GM19025 (cell line): ENCODE measurements around the gene TMCC3.

ENCODE experiments used
- ATAC-seq: cut with Tn5 transposase; IDR thresholded peaks from one replicate; pipeline ENCODE4 v1.9.1; 2021; ENCODE audit warnings: mild to moderate bottlenecking, low read depth, moderate library complexity; ENCODE audit not compliant: unreplicated experiment

Gene TMCC3

DNA sequence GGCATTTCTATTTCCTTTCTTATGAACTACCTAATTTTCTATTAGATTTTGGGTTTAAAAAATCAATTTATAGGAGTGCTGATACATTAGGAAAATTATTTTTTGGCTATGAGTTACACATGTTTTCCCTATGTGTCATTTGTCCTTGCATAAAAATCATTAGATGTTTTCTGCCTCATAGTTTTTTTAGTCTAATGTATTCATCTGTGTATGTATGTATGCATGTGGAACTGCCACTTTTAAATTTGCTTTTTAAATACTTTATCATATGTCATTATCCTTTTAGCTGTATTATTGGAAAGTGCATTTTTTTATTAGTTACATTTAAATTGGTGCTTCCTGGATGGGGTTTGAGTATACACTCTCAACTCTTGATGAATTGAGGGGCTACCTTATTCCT is 112.0 kb downstream of the TMCC3 start:
- ATAC-seq = no peak

GRCh38 chr12:94536040-94536965 is 114.1 kb downstream of the TMCC3 start:
- ATAC-seq = no peak

DNA sequence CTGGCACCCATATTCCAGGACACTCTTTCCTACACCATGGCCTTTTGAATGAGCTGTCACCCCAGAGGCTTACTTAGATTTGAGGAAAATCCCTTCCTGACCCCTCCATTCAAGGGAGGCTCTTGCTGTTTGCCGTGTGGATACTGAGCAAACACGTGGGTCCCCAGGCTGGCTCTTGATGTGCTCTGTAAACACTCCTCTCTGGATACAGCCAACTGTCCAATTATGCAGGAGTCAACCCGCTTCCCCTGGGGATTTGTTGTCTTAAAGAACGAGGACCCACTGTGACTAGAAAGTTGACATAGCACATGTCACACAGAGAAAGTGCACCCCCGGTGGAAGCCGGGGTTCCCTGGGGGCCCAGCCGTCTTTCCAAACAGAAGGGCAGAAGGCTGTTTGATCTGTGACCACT is 114.8 kb downstream of the TMCC3 start:
- no peak for ATAC-seq

GRCh38 chr12:94534774-94535509 is 115.4 kb downstream of the TMCC3 start:
- ATAC-seq = no peak

DNA sequence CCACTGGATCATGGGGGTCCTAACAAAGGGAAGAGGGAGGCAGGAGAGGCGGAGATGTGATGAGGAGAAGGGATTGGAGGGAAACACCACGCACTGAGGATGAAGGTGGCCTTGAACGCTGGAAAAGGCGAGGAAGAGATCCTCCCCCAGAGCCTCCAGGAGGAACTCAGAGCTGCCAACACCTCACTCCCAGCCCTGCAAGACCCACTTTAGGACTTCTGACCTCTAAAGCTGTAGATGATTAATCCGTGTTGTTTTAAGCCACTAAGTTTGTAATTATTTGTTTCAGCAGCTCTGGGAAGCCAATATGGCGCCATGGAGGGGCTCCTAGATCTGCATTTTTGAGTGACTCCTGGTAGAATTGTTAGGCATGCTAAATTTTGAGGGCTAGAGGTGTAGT is 116.1 kb downstream of the TMCC3 start:
- ATAC-seq = no peak

GRCh38 chr12:94532490-94533422 is 117.6 kb downstream of the TMCC3 start:
- no peak for ATAC-seq

- no peak for ATAC-seq
Measured at GRCh38 chr12:94531196-94531720, 119.1 kb downstream of the TMCC3 start.

DNA sequence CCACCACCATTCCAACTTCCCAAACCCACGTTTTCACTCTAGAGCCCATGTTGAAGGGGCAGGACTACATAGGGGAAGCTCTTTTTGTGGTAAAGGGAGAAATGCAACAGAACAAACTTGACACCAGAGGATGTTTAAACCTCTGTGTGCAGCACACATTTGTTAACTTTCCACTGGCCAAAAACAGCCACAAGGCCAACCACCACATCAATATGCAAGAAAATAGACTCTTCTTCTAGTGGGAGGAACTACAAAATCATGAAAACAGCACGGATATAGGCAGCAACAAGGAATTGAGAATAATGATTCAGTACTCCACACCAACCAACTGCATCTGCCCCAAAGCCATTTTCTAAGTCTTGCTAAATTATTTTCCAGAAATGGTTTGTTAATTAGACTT is 124.4 kb downstream of the TMCC3 start:
- no peak for ATAC-seq
